Measurements from ENCODE around the gene PKNOX2.

DNA sequence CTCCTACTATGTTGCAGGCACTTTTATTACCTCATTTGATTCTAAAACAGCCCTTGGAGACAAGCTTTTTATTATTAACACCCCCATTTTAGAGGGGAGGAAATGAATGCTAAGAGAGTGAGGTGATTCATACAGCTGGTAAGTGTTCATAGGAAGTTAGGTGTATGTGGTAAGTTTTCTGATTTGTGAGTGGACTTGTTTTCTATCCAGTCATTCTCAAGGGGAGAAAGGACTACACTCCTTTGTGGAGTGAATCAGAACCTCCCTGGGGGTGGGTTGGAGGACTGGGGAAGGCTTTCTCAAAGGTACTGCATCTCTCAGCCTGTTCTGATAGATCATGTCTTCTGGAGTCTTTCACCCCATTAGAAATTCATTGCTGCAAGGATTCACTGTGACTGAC is 23.5 kb downstream of the PKNOX2 start:
- no peak for TF ChIP-seq POLR2A (IDR thresholded peaks at IDR 0.05; ENCODE audit: low read length)
- TF ChIP-seq, protein P1, sequence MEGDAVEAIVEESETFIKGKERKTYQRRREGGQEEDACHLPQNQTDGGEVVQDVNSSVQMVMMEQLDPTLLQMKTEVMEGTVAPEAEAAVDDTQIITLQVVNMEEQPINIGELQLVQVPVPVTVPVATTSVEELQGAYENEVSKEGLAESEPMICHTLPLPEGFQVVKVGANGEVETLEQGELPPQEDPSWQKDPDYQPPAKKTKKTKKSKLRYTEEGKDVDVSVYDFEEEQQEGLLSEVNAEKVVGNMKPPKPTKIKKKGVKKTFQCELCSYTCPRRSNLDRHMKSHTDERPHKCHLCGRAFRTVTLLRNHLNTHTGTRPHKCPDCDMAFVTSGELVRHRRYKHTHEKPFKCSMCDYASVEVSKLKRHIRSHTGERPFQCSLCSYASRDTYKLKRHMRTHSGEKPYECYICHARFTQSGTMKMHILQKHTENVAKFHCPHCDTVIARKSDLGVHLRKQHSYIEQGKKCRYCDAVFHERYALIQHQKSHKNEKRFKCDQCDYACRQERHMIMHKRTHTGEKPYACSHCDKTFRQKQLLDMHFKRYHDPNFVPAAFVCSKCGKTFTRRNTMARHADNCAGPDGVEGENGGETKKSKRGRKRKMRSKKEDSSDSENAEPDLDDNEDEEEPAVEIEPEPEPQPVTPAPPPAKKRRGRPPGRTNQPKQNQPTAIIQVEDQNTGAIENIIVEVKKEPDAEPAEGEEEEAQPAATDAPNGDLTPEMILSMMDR (IDR thresholded peaks at IDR 0.05) = no peak

Measured in A549 (cell line).